GM12878 (cell line): ENCODE data around the gene UBE2QL1. TPM values are rescaled to one million over a fixed set of nuclear protein-coding genes. Genes with fewer than 3 reads are reported as not detected.

ENCODE experiments used
- ATAC-seq: fragments of 200-7000 bp; cut with Tn5 transposase; 3 replicates; pipeline ENCODE4 v1.9.1; 2020; ENCODE audit warnings: mild to moderate bottlenecking, moderate library complexity
- BruUV-seq: library from RNA; stranded (reverse); fragments of 400-500 nt; replicated peaks from 2 replicates; lab custom pipeline; 2021; lab: Mats Ljungman, UMichigan
- CTCF ChIA-PET: fragments of 300-600 bp; sonication (Branson Sonifier 250); formaldehyde crosslinking; extraction: SDS; loops from one replicate; lab custom pipeline; 2021; ENCODE audit warnings: inconsistent platforms; lab: Yijun Ruan, JAX
- POLR2A ChIA-PET: fragments of 350-600 bp; formaldehyde crosslinking; extraction: SDS; loops from one replicate; lab custom pipeline; 2021; ENCODE audit warnings: inconsistent platforms; lab: Charles Lee
- RAD21 ChIA-PET: fragments of 300-600 bp; sonication (Branson Sonifier 250); formaldehyde crosslinking; loops from one replicate; lab custom pipeline; 2023; ENCODE audit warnings: antibody characterized with exemption; ENCODE audit not compliant: unreplicated experiment; lab: Charles Lee
- SMC1A ChIA-PET: fragments of 300-600 bp; sonication (Branson Sonifier 250); formaldehyde crosslinking; loops from one replicate; lab custom pipeline; 2023; ENCODE audit not compliant: unreplicated experiment, uncharacterized antibody; lab: Charles Lee
- DNase-seq: peaks from one replicate; pipeline ENCODE4 v3.0.0-alpha.2; 2011; ENCODE audit warnings: low read depth, low spot score
- FAIRE-seq: peaks from 3 replicates; lab custom pipeline; 2011; peaks lifted over from hg19 to GRCh38; lab: Jason Lieb, UNC
- H2AFZ ChIP-seq: 2 replicates; pipeline ENCODE4 v1.6.0; 2011; ENCODE audit warnings: low read depth, low read length, control low read depth; ENCODE audit not compliant: control insufficient read depth
- H3K27ac ChIP-seq: 2 replicates; pipeline ENCODE4 v1.5.1; 2011; ENCODE audit warnings: control low read depth; ENCODE audit not compliant: control insufficient read depth, insufficient read depth
- H3K27me3 ChIP-seq, 2 experiments: replicated peaks in 1 of 2; 2 replicates each; pipeline versions ENCODE4 v1.6.0 to v1.6.1; 2011; ENCODE audit warnings: low read length in 1 of 2; ENCODE audit not compliant: control insufficient read depth in 2 of 2, insufficient read depth in 2 of 2
- H3K36me3 ChIP-seq, 2 experiments: 2 replicates each; pipeline ENCODE4 v1.5.1; 2011; ENCODE audit warnings: low read length in 1 of 2; ENCODE audit not compliant: control insufficient read depth in 2 of 2, insufficient read depth in 2 of 2
- H3K4me1 ChIP-seq: 2 replicates; pipeline ENCODE4 v1.6.1; 2011; ENCODE audit warnings: mild to moderate bottlenecking, low read length, moderate library complexity, mixed read lengths; ENCODE audit not compliant: control insufficient read depth, insufficient read depth
- H3K4me2 ChIP-seq: 2 replicates; pipeline ENCODE4 v1.6.0; 2011; ENCODE audit warnings: control low read depth; ENCODE audit not compliant: control insufficient read depth, insufficient read depth
- H3K4me3 ChIP-seq: fragments of 200-600 bp; sonication (generic); 2 replicates; pipeline ENCODE4 v1.5.1; 2016
- H3K79me2 ChIP-seq: 2 replicates; pipeline ENCODE4 v1.6.0; 2011; ENCODE audit warnings: low read length; ENCODE audit not compliant: control insufficient read depth, insufficient read depth
- H3K9ac ChIP-seq: 2 replicates; pipeline ENCODE4 v1.8.0; 2011; ENCODE audit warnings: low read length, control low read depth, mixed read lengths; ENCODE audit not compliant: control insufficient read depth, insufficient read depth
- H3K9me3 ChIP-seq: replicated peaks from 3 replicates; pipeline ENCODE4 v1.5.1; 2011; ENCODE audit warnings: mild to moderate bottlenecking, low read length; ENCODE audit not compliant: control insufficient read depth, insufficient read depth
- H4K20me1 ChIP-seq: 2 replicates; pipeline ENCODE4 v1.6.0; 2011; ENCODE audit not compliant: control insufficient read depth, insufficient read depth
- BCLAF1 ChIP-seq: fragments of 450-650 bp; IDR thresholded peaks from 2 replicates; pipeline ENCODE4 v1.6.1; 2017; ENCODE audit warnings: antibody characterized with exemption, mild to moderate bottlenecking, moderate library complexity
- BRCA1 ChIP-seq: IDR thresholded peaks from 2 replicates; pipeline ENCODE4 v1.6.1; 2011; ENCODE audit warnings: low read depth, low read length, improper control_type of control experiment
- CEBPZ ChIP-seq: fragments of 150-350 bp; IDR thresholded peaks from 2 replicates; pipeline ENCODE4 v1.6.1; 2016; ENCODE audit warnings: low read depth, low read length
- EGR1 ChIP-seq, 2 experiments: IDR thresholded peaks; 1 replicate in 1 of 2; 2 replicates in 1 of 2; pipeline ENCODE4 v1.6.1; 2011 to 2012; ENCODE audit warnings: low read depth in 2 of 2, low read length in 2 of 2, borderline replicate concordance in 1 of 2, mild to moderate bottlenecking in 1 of 2, moderate library complexity in 1 of 2
- FOXM1 ChIP-seq: IDR thresholded peaks from 2 replicates; pipeline ENCODE4 v1.6.1; 2012; ENCODE audit warnings: low read depth, mild to moderate bottlenecking, inconsistent platforms, low read length, moderate library complexity
- NBN ChIP-seq: fragments of 450-650 bp; IDR thresholded peaks from 2 replicates; pipeline ENCODE4 v1.6.1; 2016
- NFIC ChIP-seq: IDR thresholded peaks from 2 replicates; pipeline ENCODE4 v1.6.1; 2012; ENCODE audit warnings: low read depth, mild to moderate bottlenecking, inconsistent platforms, low read length, moderate library complexity
- ZBED1 ChIP-seq: IDR thresholded peaks from 2 replicates; pipeline ENCODE4 v1.6.1; 2016; ENCODE audit warnings: borderline replicate concordance
- ZZZ3 ChIP-seq: IDR thresholded peaks from 2 replicates; pipeline ENCODE4 v1.6.1; 2011; ENCODE audit warnings: low read depth; ENCODE audit not compliant: control insufficient read depth, insufficient read length
- WGBS: methylation state at CpG from one replicate; pipeline ENCODE4 v1.1.6; 2016; ENCODE audit warnings: low lambda C conversion rate; ENCODE audit not compliant: insufficient replicate concordance, insufficient coverage; ENCODE audit errors: missing lambda C conversion rate; 5-methylcytosine and 5-hydroxymethylcytosine counted together
- in situ Hi-C: fragments of 300-500 bp; cut with MboI; formaldehyde crosslinking; loops from 9 replicates; pipeline ENCODE4 v1.14.3; 2018; ENCODE audit warnings: mixed read lengths
- intact Hi-C: fragments of 100-400 bp; cut with micrococcal nuclease; formaldehyde crosslinking; loops from one replicate; pipeline ENCODE4 v1.14.2; 2022; ENCODE audit not compliant: unreplicated experiment
- polyA plus RNA-seq, 11 experiments: library from polyadenylated mRNA; depleted of rRNA in 4 of 11; unstranded in 6 of 11; stranded (reverse) in 5 of 11; fragments of >200 nt; fragmentation: Nextera tagmentation in 4 of 11; fragmentation: Illumina TruSeq in 1 of 11; extraction: Ambion mirVana in 4 of 11; extraction: Trizol in 1 of 11; gene quantifications; 1 replicate in 1 of 11; 2 replicates in 10 of 11; pipeline versions ENCODE4 v1.2.1 to v1.2.3, GENCODE V29; 2011 to 2016; ENCODE audit warnings: inconsistent platforms in 2 of 11, missing spikeins in 2 of 11, low read depth in 1 of 11
- total RNA-seq, 4 experiments: library from RNA; depleted of rRNA in 3 of 4; stranded (reverse); fragments of >200 nt in 3 of 4; fragmentation: Illumina TruSeq in 1 of 4; extraction: Trizol in 1 of 4; gene quantifications; 2 replicates each; pipeline versions ENCODE4 v1.2.1 to v1.2.3, GENCODE V29; 2013 to 2021

Gene UBE2QL1
- total and polyA plus RNA-seq, 10 of the 15 experiments (the other 5 are each of a cell fraction or from before 2014, with no cell fraction given), result 0.03 to 0.62 (median 0.04) TPM; not detected in 6

GRCh38 chr5:6407558-6408259 is 41.0 kb upstream of the UBE2QL1 start:
- Histone ChIP-seq H2AFZ (no peak overlapping the region), H3K9me3 (no peaks in the 10 kb centered on the region; the same call in 2 of the 3 replicates), H3K4me2 (no peak overlapping the region), H3K27me3 (peaks cover 0 to 2% of the 10 kb centered on the region in 2 experiments; a peak in 1 of 4 replicates), H3K79me2 (no peaks in the 10 kb centered on the region), H3K36me3 (no peaks in the 10 kb centered on the region), H3K27ac (no peak overlapping the region), H3K4me1 (peaks cover 5% of the 10 kb centered on the region), H3K9ac (no peak overlapping the region), H4K20me1 (no peaks in the 10 kb centered on the region), H3K4me3 (no peak overlapping the region)
- ChIA-PET RAD21 (no interaction called here), SMC1A (interaction anchor here (1.0 to 1.7 kb wide), 3 partner anchors 10 to 85 kb away, joined by 3 to 4 read pairs (median 3); no protein-coding TSS in a partner anchor), CTCF (no interaction called here), POLR2A (no interaction called here)
- in situ Hi-C loops (no loop called here), intact Hi-C loops (no loop called here)
- TF ChIP-seq ZBED1 (no peak), EGR1 (IDR thresholded peaks at IDR 0.05; ENCODE audit: borderline replicate concordance in 1 of 2, low read depth in 2 of 2, low read length in 2 of 2) (no peak), CEBPZ (no peak), NBN (no peak), NFIC (no peak), ZZZ3 (no peak), FOXM1 (no peak), BRCA1 (no peak), BCLAF1 (no peak)
- no TSS peak for BruUV-seq
- WGBS, result 28% methylated on average over 6 of the region's 6 CpGs
- DNase-seq (no peak), ATAC-seq (no peak), FAIRE-seq (no peak)
